D721Med (cell line): ENCODE measurements around the gene NCAPG2.

Experiments
- DNase-seq: peaks from one replicate; pipeline ENCODE4 v3.0.0; 2011; ENCODE audit warnings: low spot score; ENCODE audit not compliant: insufficient read length
- FAIRE-seq: peaks from 2 replicates; lab custom pipeline; 2011; peaks lifted over from hg19 to GRCh38; lab: Jason Lieb, UNC
- CTCF ChIP-seq: IDR thresholded peaks from 2 replicates; pipeline ENCODE4 v1.5.1; 2012; ENCODE audit warnings: mild to moderate bottlenecking, control low read depth; ENCODE audit not compliant: insufficient read depth; ENCODE audit errors: missing control alignments

The NCAPG2 gene

GRCh38 chr7:158741294-158741666, 36.7 kb upstream of the NCAPG2 start:
- DNase-seq: no peak
- FAIRE-seq: no peak
- no peak for TF ChIP-seq CTCF

GRCh38 chr7:158740657-158741293, 36.2 kb upstream of the NCAPG2 start:
- FAIRE-seq (no peak), DNase-seq (no peak)
- no peak for TF ChIP-seq CTCF

DNA sequence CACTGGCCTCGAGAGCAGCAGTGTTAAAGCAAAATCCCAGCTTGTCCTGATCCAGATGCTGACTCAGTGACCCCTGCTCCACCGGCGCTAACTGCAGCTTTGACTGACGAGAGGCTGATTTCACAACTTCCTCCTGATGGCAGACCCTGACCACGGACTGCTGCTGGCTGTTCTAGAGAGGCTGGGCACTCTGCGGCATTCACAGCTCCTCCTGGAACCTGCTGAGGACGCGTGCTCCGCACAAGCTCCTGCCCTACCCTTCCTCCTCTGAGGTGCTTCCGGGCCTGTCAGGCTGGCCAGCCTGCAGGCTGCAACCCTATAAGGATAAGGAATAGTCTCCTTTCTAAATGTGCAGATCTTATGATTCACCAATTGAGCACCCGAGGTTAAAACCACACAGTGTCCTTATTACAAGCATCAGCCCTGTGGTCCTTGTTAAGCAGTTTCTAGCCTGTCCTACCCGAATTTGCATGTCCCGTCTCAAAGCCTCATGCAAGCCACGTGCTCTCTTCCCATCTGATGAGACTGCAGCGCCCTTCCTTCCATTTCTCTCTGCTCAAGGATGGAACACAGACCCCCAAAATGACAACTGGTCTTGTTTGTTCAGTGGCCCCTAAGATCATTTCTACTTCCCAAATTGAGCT, 35.5 kb upstream of the NCAPG2 start:
- DNase-seq: no peak
- FAIRE-seq: no peak
- TF ChIP-seq CTCF: no peak

- TF ChIP-seq CTCF: no peak
- DNase-seq (no peak), FAIRE-seq (no peak)
These were observed 34.2 kb upstream of the NCAPG2 start for GRCh38 chr7:158738841-158739240.

DNA sequence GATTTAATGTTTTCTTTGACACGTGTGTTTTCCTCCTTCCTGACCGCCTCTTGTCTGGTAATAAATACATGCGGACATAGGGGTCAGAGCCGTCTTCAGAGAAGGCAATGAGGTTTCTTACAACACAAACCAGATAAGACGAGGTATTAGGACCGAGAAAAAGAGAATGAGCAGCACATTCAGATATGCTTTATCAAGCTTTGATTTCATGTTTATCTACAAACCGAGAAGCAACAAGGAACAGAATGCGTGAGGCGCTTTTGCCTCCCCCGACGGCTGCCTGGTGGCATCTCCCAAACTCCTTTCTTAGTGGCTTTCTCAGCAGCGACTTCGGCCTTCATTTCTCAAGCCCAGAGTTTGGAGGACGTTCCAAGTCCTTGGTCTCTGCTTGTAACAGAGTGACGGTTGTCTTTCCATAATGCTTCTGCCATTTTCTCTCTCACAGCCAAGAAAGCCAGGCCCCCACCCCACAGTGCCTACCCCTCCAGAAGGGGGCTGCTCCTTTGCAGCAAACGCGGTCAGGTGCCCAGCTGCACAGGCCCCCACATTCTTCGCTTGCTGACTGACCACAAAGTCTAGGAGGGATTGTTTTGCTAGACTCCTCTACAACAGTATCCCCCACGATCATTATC, 32.6 kb upstream of the NCAPG2 start:
- FAIRE-seq (no peak), DNase-seq (no peak)
- TF ChIP-seq CTCF: no peak

GRCh38 chr7:158735935-158736334, 31.3 kb upstream of the NCAPG2 start:
- no peak for FAIRE-seq
- DNase-seq: no peak

More at GRCh38 chr7:158735935-158736334, 31.3 kb upstream of the NCAPG2 start:
- no peak for TF ChIP-seq CTCF
